Esophagus muscularis mucosa (tissue), 4 donors: ENCODE measurements around the gene PRR9.

ENCODE experiments used
- EP300 ChIP-seq: sonication (generic); formaldehyde crosslinking; IDR thresholded peaks from one replicate; pipeline ENCODE4 v1.6.1; 2017; ENCODE audit warnings: antibody characterized with exemption
- POLR2A ChIP-seq: fragments of 450-650 bp; IDR thresholded peaks from one replicate; pipeline ENCODE4 v1.6.1; 2017; ENCODE audit warnings: antibody characterized with exemption, moderate library complexity, mild to moderate bottlenecking, low read depth
- POLR2AphosphoS5 ChIP-seq, 2 donors: sonication (generic); formaldehyde crosslinking; IDR thresholded peaks; one replicate each; pipeline ENCODE4 v1.6.1; 2017; ENCODE audit warnings: antibody characterized with exemption in 2 of 2
- TF ChIP-seq, protein P1 (sequence below), 3 experiments: fragments of 200-600 bp in 2 of 3; fragments of 450-650 bp in 1 of 3; sonication (generic) in 2 of 3; IDR thresholded peaks; one replicate each; pipeline ENCODE4 v1.5.1; 2017 to 2019; ENCODE audit warnings: antibody characterized with exemption in 3 of 3, mild to moderate bottlenecking in 2 of 3, moderate library complexity in 1 of 3

GRCh38 chr1:153259387-153259786 lies 42.0 kb downstream of the PRR9 start, which contains the start of gene LORICRIN:
- TF ChIP-seq, protein P1, sequence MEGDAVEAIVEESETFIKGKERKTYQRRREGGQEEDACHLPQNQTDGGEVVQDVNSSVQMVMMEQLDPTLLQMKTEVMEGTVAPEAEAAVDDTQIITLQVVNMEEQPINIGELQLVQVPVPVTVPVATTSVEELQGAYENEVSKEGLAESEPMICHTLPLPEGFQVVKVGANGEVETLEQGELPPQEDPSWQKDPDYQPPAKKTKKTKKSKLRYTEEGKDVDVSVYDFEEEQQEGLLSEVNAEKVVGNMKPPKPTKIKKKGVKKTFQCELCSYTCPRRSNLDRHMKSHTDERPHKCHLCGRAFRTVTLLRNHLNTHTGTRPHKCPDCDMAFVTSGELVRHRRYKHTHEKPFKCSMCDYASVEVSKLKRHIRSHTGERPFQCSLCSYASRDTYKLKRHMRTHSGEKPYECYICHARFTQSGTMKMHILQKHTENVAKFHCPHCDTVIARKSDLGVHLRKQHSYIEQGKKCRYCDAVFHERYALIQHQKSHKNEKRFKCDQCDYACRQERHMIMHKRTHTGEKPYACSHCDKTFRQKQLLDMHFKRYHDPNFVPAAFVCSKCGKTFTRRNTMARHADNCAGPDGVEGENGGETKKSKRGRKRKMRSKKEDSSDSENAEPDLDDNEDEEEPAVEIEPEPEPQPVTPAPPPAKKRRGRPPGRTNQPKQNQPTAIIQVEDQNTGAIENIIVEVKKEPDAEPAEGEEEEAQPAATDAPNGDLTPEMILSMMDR (IDR thresholded peaks at IDR 0.05) = no peak
- TF ChIP-seq POLR2A (no peak), POLR2AphosphoS5 (IDR thresholded peaks at IDR 0.05) (no peak), EP300 (no peak)
